G401.6 (cell line): ENCODE measurements around the gene ASF1A.

Source experiments
- FAIRE-seq: peaks from 2 replicates; lab custom pipeline; 2012; peaks lifted over from hg19 to GRCh38; lab: Jason Lieb, UNC

ASF1A gene

GRCh38 chr6:118913161-118913560 lies 19.2 kb downstream of the ASF1A start:
- FAIRE-seq: no peak

GRCh38 chr6:118914598-118914997 lies 20.6 kb downstream of the ASF1A start:
- no peak for FAIRE-seq

DNA sequence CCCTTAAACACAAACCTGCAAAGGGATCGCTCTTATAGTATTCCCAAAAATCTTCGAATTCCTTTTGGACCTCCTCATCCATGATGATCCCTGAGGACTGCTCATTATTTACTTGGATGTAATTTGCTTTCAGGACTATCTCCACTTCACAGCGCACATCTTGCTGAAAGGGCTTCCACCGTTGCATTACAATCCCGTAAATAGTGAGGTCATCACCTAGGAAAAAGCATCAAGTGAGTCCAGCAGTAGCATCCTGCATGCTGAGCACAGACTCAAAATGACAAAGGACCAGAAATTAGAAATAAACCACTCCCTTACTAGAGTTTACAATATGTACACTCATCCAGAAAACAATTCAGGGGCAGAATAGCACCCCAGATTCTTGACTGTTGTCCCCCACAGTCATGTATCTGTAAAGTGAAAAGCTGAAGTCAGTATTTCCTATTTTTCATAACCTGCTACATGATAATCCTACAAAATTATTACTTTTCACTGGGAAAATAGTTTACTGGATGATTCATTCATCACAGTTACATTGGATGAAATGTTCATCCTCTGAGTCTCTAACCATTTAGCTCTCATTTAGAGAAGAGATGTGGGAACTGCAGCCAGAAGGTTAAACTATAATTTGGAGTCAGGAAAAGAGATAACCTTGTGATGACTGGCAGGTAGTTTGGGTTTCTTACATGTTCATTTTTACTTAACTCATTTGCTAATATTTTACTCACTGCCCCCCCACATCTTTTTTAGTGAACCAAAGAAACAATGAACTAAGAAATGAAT lies 23.8 kb downstream of the ASF1A start:
- FAIRE-seq: no peak

GRCh38 chr6:118918329-118918725 lies 24.4 kb downstream of the ASF1A start:
- FAIRE-seq: no peak

DNA sequence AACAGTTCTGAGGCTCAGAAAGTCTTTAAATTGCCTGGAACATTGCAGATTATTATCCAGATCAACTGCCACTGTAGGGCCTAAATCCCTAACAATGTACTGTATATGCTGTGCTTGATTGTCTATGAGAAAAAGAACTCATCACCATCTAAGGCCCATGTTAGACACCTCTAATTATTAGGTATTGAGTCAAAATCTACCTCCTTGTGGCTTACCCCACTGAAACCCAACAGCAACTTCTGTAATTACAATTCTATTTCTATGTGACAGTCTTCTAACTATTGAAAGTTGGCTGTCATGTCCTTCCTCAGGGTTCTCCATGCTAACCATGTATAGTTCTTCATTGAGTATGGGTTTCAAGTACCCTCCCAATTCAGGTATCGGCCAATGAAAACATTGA lies 27.1 kb downstream of the ASF1A start:
- no peak for FAIRE-seq

- no peak for FAIRE-seq
These were observed 29.1 kb downstream of the ASF1A start for GRCh38 chr6:118923035-118923434.

DNA sequence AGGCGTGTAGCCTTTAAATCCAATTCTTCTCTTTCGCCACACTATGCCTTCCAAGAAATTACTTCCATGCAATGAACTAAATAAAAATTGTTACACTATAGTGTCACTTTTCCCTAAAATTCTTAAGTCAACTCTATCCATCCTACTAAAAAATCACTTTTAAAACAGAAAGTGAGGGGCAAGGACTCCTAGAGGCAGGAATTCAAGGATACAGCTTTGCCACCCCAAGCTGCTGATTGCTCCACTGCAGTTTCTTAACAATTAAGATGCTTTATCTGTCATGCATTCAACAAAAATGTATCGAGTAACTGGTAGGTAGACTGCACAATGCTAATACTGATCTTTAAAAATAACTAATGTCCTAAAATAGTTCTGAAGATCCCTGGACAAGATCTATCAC lies 36.7 kb downstream of the ASF1A start:
- no peak for FAIRE-seq

GRCh38 chr6:118931436-118931835 lies 37.5 kb downstream of the ASF1A start:
- no peak for FAIRE-seq

- no peak for FAIRE-seq
These were observed 38.5 kb downstream of the ASF1A start for GRCh38 chr6:118932421-118932820.

- FAIRE-seq: no peak
These were observed 40.0 kb downstream of the ASF1A start for GRCh38 chr6:118933855-118934460.

- peak; percentile 79 for FAIRE-seq
These were observed 40.7 kb downstream of the ASF1A start, which contains the start of gene MCM9 for GRCh38 chr6:118934461-118935330. TSS of gene MCM9 (minus strand) at chr6:118935159. CDS start at chr6:118931723, 3,436 bp downstream.

GRCh38 chr6:118935331-118935668 lies 41.3 kb downstream of the ASF1A start:
- FAIRE-seq: no peak

DNA sequence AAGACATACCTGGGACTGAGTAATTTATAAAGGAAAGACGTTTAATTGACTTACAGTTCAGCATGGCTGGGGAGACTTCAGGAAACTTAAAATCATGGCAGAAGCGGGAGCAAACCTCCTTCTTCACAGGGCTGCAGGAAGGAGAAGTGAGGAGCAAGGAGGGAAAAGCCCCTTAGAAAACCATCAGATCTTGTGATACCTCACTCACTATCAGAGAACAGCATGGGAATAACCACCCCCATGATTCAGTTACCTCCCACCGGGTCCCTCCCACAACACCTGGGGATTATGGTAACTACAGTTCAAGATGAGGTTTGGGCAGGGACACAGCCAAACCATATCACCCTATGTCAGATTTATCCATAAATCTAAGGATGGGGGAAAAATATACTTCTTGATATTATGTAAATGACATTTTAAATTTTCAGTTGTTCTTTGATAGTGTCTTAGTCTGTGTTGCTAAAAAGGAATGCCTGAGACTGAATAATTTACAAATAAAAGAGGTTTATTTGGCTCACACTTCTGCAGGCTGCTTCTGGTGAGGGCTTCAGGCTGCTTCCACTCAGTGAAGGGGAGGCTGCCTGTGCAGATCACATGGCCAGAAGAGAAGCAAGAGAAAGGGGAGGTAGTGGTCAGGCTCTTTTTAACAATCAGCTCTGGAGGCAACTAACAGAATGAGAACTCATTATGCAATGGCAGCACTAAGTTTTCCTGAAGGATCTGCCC lies 42.2 kb downstream of the ASF1A start:
- no peak for FAIRE-seq

- FAIRE-seq: no peak
These were observed 45.7 kb downstream of the ASF1A start for GRCh38 chr6:118939683-118940082.

- no peak for FAIRE-seq
These were observed 46.8 kb downstream of the ASF1A start for GRCh38 chr6:118940770-118941169.

DNA sequence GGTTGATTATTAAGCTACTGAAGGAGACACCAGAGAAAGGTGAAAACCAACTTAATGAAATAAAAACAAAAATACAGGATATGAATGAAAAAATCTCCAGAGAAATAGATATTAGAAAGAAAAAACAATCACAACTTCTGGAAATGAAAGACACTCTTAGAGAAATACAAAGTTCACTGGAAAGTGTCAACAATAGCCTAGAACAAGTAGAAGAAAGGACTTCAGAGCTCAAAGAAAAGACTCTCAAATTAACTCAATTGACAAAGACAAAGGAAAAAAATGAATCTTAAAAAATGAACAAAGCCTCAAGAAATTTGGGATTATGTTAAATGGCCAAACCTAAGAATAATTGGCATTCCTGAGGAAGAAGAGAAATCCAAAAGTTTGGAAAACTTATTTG lies 51.3 kb downstream of the ASF1A start:
- FAIRE-seq: no peak

- FAIRE-seq: no peak
These were observed 58.7 kb downstream of the ASF1A start for GRCh38 chr6:118952683-118953082.

GRCh38 chr6:118953391-118953790 lies 59.4 kb downstream of the ASF1A start:
- no peak for FAIRE-seq
